Body of pancreas (tissue), 4 donors: ENCODE results near the gene UGT1A4. TPM values are rescaled to one million over a fixed set of nuclear protein-coding genes. Genes with fewer than 3 reads are reported as not detected.

ENCODE experiments used
- ATAC-seq: fragments of 150-250 bp; one replicate; pipeline ENCODE4 v1.9.1; 2016
- DNase-seq, 4 donors: peaks; one replicate each; pipeline ENCODE4 v3.0.0-alpha.2; 2019
- H3K27ac ChIP-seq, 4 donors: fragments of 200-600 bp; sonication (generic); 1 replicate in 3 of 4; 2 replicates in 1 of 4; pipeline versions ENCODE4 v1.5.1 to v1.6.1; 2016 to 2019; ENCODE audit warnings: mild to moderate bottlenecking in 1 of 4, mixed read lengths in 1 of 4, moderate library complexity in 1 of 4
- H3K27me3 ChIP-seq, 2 donors: fragments of 200-600 bp; sonication (generic); one replicate each; pipeline ENCODE4 v1.6.0; 2016; ENCODE audit warnings: mild to moderate bottlenecking in 1 of 2
- H3K36me3 ChIP-seq, 2 donors: fragments of 200-600 bp; sonication (generic); replicated peaks in 1 of 2; 2 replicates each; pipeline ENCODE4 v1.5.1; 2016; ENCODE audit warnings: low read depth in 2 of 2; ENCODE audit not compliant: insufficient read depth in 1 of 2
- H3K4me1 ChIP-seq: fragments of 200-600 bp; sonication (generic); one replicate; pipeline ENCODE4 v1.6.0; 2016
- H3K4me3 ChIP-seq, 2 donors: fragments of 200-600 bp; sonication (generic); 1 replicate in 1 of 2; 2 replicates in 1 of 2; pipeline ENCODE4 v1.5.1; 2016 to 2019
- H3K9me3 ChIP-seq, 3 donors: fragments of 200-600 bp; sonication (generic); 1 replicate in 2 of 3; 2 replicates in 1 of 3; pipeline ENCODE4 v1.5.1; 2016
- POLR2A ChIP-seq, 3 donors: fragments of 450-650 bp; IDR thresholded peaks; one replicate each; pipeline ENCODE4 v1.6.1; 2016; ENCODE audit warnings: antibody characterized with exemption in 3 of 3, mild to moderate bottlenecking in 2 of 3
- WGBS, 2 donors: methylation state at CpG; one replicate each; pipeline ENCODE4 v1.1.5; 2017; 5-methylcytosine and 5-hydroxymethylcytosine counted together
- intact Hi-C: fragments of 100-400 bp; cut with DNase I; formaldehyde crosslinking; loops from one replicate; pipeline ENCODE4 v1.15.1; 2023
- total RNA-seq, 2 donors: library from RNA; depleted of rRNA; stranded (reverse); fragments of >200 nt; gene quantifications; one replicate each; pipeline ENCODE4 v1.1.0, GENCODE V29; 2016
- TF ChIP-seq, protein P1 (sequence below), 7 experiments: fragments of 450-650 bp in 4 of 7; fragments of 200-600 bp in 3 of 7; sonication (generic) in 3 of 7; IDR thresholded peaks; one replicate each; pipeline ENCODE4 v1.5.1; 2016 to 2019; ENCODE audit warnings: antibody characterized with exemption in 7 of 7

Gene UGT1A4
- total RNA-seq, 2 donors from 2014 or later = 3.3 TPM; not detected in 1

DNA sequence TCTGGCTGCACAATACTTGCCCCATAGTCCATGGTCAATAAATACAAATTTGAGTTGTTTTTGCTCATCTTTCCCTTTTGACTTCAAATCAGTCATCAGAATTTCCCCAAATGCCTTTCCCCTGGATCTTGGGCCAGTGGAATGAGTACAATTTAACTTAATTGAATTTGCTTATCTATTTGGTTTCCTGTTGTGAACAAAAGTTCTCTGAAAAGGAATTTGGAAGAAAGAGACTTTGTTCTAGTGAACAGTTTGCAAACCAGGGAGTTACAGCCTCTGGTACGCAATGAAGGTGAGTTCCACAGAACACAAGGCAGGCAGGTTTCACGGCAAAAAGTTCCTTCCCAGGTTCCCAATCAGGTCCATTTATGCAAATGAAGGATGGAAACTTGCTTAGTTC, 40.3 kb downstream of the UGT1A4 start:
- no peak for TF ChIP-seq POLR2A (IDR thresholded peaks at IDR 0.05)
- TF ChIP-seq, protein P1, sequence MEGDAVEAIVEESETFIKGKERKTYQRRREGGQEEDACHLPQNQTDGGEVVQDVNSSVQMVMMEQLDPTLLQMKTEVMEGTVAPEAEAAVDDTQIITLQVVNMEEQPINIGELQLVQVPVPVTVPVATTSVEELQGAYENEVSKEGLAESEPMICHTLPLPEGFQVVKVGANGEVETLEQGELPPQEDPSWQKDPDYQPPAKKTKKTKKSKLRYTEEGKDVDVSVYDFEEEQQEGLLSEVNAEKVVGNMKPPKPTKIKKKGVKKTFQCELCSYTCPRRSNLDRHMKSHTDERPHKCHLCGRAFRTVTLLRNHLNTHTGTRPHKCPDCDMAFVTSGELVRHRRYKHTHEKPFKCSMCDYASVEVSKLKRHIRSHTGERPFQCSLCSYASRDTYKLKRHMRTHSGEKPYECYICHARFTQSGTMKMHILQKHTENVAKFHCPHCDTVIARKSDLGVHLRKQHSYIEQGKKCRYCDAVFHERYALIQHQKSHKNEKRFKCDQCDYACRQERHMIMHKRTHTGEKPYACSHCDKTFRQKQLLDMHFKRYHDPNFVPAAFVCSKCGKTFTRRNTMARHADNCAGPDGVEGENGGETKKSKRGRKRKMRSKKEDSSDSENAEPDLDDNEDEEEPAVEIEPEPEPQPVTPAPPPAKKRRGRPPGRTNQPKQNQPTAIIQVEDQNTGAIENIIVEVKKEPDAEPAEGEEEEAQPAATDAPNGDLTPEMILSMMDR (IDR thresholded peaks at IDR 0.05) = no peak
- intact Hi-C loops = no loop called here
- Histone ChIP-seq H3K9me3 (no peaks in the 10 kb centered on the region), H3K4me3 (no peak overlapping the region), H3K27me3 (no peaks in the 10 kb centered on the region), H3K36me3 (no peaks in the 10 kb centered on the region), H3K27ac (no peak overlapping the region), H3K4me1 (no peaks in the 10 kb centered on the region)
- ATAC-seq = no peak
- 79 to 88% methylated on average over 2 of the region's 2 CpGs for WGBS, 2 donors
- no peak for DNase-seq

DNA sequence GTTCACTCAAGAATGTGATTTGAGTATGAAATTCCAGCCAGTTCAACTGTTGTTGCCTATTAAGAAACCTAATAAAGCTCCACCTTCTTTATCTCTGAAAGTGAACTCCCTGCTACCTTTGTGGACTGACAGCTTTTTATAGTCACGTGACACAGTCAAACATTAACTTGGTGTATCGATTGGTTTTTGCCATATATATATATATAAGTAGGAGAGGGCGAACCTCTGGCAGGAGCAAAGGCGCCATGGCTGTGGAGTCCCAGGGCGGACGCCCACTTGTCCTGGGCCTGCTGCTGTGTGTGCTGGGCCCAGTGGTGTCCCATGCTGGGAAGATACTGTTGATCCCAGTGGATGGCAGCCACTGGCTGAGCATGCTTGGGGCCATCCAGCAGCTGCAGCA, 41.5 kb downstream of the UGT1A4 start, which contains the start of gene UGT1A1:
TSS of gene UGT1A1 (plus strand) at position 228 of the 400 bp plus-strand sequence. CDS start at position 246, 18 bp downstream.
- Histone ChIP-seq H3K9me3 (no peaks in the 10 kb centered on the region), H3K27ac (no peak within 1 kb of the TSS), H3K4me1 (no peaks in the 10 kb centered on the region), H3K36me3 (no peaks in the 10 kb centered on the region), H3K27me3 (no peaks in the 10 kb centered on the region), H3K4me3 (no peak within 1 kb of the TSS)
- 66 to 72% methylated on average over 6 of the region's 6 CpGs for WGBS, 2 donors
- ATAC-seq (no peak), DNase-seq (no peak)
- intact Hi-C loops = no loop called here
- no peak for TF ChIP-seq POLR2A (IDR thresholded peaks at IDR 0.05)
- TF ChIP-seq, protein P1 (IDR thresholded peaks at IDR 0.05) = no peak

DNA sequence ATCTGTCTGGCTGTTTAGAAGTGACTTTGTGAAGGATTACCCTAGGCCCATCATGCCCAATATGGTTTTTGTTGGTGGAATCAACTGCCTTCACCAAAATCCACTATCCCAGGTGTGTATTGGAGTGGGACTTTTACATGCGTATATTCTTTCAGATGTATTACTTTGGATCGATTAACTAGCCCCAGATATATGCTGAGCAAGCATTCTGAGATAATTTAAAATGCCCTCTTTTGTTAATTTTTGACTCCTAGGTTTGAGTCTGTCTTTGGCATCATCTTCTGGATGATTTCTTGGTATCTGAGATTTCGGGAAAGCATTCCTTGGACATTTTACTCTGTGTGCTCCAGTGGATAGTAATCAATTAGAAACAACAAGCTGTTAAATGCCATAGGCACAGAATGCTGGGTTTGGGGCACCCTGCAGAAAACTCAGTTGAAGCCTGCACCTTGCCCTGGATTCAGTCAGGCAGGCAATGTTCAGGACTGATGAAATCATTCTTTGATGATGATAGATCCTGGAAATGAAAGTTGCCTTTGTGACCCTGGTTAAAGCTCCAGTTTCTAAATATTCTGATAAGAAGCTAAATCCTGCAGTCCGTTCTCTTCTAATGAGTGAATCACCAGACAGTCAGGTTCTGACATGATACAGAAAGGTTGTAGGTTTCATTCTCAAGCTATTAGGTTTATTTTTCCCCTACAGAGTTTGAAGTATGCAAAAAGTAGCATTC, 42.7 kb downstream of the UGT1A4 start:
- no peaks in the 10 kb centered on the region for H3K9me3 ChIP-seq
- no peak overlapping the region for H3K4me3 ChIP-seq
- TF ChIP-seq, protein P1 (IDR thresholded peaks at IDR 0.05) = no peak
- no peak for TF ChIP-seq POLR2A (IDR thresholded peaks at IDR 0.05)
- no peaks in the 10 kb centered on the region for H3K4me1 ChIP-seq
- no peaks in the 10 kb centered on the region for H3K36me3 ChIP-seq
- DNase-seq (no peak), ATAC-seq (no peak)
- no peaks in the 10 kb centered on the region for H3K27me3 ChIP-seq
- no peak overlapping the region for H3K27ac ChIP-seq
- intact Hi-C loops = no loop called here
- WGBS, 2 donors = 68 to 81% methylated on average over 4 of the region's 4 CpGs

DNA sequence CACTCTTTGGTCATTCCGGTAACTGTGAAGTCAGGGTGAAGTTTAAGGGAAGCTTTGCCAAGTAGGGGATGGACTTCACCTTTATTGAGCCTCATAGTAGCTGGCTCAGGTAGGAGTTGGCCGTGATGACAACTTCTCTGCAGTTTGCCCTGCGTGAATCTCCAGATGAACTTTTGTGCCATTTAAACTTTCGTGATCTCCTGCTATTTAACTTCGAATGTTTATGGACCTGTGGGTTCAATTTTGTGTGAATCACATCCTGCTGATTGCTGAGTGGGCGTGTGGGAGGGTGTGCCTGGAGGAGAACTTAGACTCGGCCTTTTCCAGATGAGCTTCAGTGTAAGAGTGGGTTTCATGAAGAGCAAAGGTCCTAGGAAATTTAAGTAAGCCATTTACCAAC, 45.7 kb downstream of the UGT1A4 start:
- no peaks in the 10 kb centered on the region for H3K36me3 ChIP-seq
- no peak overlapping the region for H3K4me3 ChIP-seq
- no peak overlapping the region for H3K27ac ChIP-seq
- no peaks in the 10 kb centered on the region for H3K4me1 ChIP-seq
- intact Hi-C loops = no loop called here
- no peaks in the 10 kb centered on the region for H3K27me3 ChIP-seq
- no peaks in the 10 kb centered on the region for H3K9me3 ChIP-seq
- WGBS, 2 donors = 56 to 61% methylated on average over 7 of the region's 7 CpGs
- TF ChIP-seq, protein P1 (IDR thresholded peaks at IDR 0.05) = no peak
- TF ChIP-seq POLR2A (IDR thresholded peaks at IDR 0.05) = no peak
- no peak for DNase-seq
- ATAC-seq = no peak

DNA sequence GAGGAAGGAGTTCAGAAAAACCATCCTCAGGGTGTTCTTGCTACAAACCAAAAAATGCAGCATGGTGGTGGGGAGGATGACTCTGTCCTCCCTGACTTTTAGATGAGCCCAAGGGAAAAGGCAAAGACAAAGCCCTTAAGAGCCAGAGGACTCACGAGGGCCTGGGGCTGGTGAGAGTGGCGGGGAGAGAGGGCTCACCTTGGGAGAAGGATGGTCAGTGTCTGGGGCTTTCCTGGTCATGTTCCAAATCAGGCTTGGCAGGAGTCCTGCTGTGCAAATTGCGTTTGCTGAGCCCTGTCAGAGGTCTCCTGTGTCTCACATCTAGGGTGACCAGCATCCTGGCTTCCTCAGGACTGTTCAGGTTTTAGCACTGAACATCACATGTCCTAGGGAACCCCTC, 46.2 kb downstream of the UGT1A4 start:
- Histone ChIP-seq H3K4me3 (no peak overlapping the region), H3K4me1 (no peaks in the 10 kb centered on the region), H3K36me3 (no peaks in the 10 kb centered on the region), H3K9me3 (no peaks in the 10 kb centered on the region), H3K27ac (no peak overlapping the region), H3K27me3 (no peaks in the 10 kb centered on the region)
- intact Hi-C loops = no loop called here
- ATAC-seq (no peak), DNase-seq (no peak)
- 36 to 51% methylated on average over 3 of the region's 3 CpGs for WGBS, 2 donors
- TF ChIP-seq POLR2A (IDR thresholded peaks at IDR 0.05) = no peak
- TF ChIP-seq, protein P1 (IDR thresholded peaks at IDR 0.05) = no peak
